Chondrocyte (in vitro differentiated cells): ENCODE measurements around the gene OSBPL8. TPM values are rescaled to one million over a fixed set of nuclear protein-coding genes. Genes with fewer than 3 reads are reported as not detected.
A peak's percentile ranks its signal among the peaks of the same experiment; 100 is the strongest.

ENCODE experiments used
- DNase-seq: peaks from one replicate; pipeline ENCODE4 v3.0.0; 2021; ENCODE audit warnings: mixed read lengths, low spot score
- H3K27ac Mint-ChIP-seq: one replicate; pipeline ENCODE4 v1.8.0; 2021; ENCODE audit warnings: mild to moderate bottlenecking, moderate library complexity, mixed read lengths; ENCODE audit not compliant: unreplicated experiment
- H3K27me3 Mint-ChIP-seq: 2 replicates; pipeline ENCODE4 v1.8.0; 2021; ENCODE audit warnings: low read depth, mixed read lengths
- H3K36me3 Mint-ChIP-seq: 2 replicates; pipeline ENCODE4 v1.8.0; 2021; ENCODE audit warnings: low read depth, mixed read lengths
- H3K4me1 Mint-ChIP-seq: 2 replicates; pipeline ENCODE4 v1.8.0; 2021; ENCODE audit warnings: low read depth, mild to moderate bottlenecking, mixed read lengths
- H3K4me3 Mint-ChIP-seq: one replicate; pipeline ENCODE4 v1.8.0; 2021; ENCODE audit warnings: mild to moderate bottlenecking, moderate library complexity, mixed read lengths; ENCODE audit not compliant: unreplicated experiment
- H3K9me3 Mint-ChIP-seq: 2 replicates; pipeline ENCODE4 v1.8.0; 2021; ENCODE audit warnings: low read depth, mixed read lengths
- CTCF ChIP-seq: fragments of 200-600 bp; sonication (generic); IDR thresholded peaks from 2 replicates; pipeline ENCODE4 v1.5.0; 2021; ENCODE audit warnings: antibody characterized with exemption, mild to moderate bottlenecking, moderate library complexity
- total RNA-seq: library from RNA; stranded (reverse); gene quantifications from 3 replicates; pipeline ENCODE4 v1.2.1, GENCODE V29; 2021

OSBPL8 gene
- total RNA-seq, 1 donor from 2014 or later: 105 TPM

- H3K27ac Mint-ChIP-seq: no peak overlapping the region
- peaks cover 1% of the 10 kb centered on the region for H3K4me1 Mint-ChIP-seq
- no peak for DNase-seq
- no peaks in the 10 kb centered on the region for H3K9me3 Mint-ChIP-seq
- H3K36me3 Mint-ChIP-seq: peaks cover 12% of the 10 kb centered on the region
- H3K4me3 Mint-ChIP-seq: no peak overlapping the region
- no peak for TF ChIP-seq CTCF
- no peaks in the 10 kb centered on the region for H3K27me3 Mint-ChIP-seq
These were observed 161.5 kb downstream of the OSBPL8 start for GRCh38 chr12:76398106-76398505.

- DNase-seq: no peak
- Mint-ChIP-seq H3K27ac (peak overlapping the region; percentile 15), H3K4me1 (no peaks in the 10 kb centered on the region), H3K9me3 (no peaks in the 10 kb centered on the region), H3K27me3 (no peaks in the 10 kb centered on the region), H3K36me3 (peaks cover 31% of the 10 kb centered on the region), H3K4me3 (no peak overlapping the region)
- no peak for TF ChIP-seq CTCF
These were observed 168.1 kb downstream of the OSBPL8 start for GRCh38 chr12:76391461-76391860.

GRCh38 chr12:76387614-76388013 is 172.0 kb downstream of the OSBPL8 start:
- H3K9me3 Mint-ChIP-seq: no peaks in the 10 kb centered on the region
- no peak overlapping the region for H3K4me3 Mint-ChIP-seq
- H3K27ac Mint-ChIP-seq: no peak overlapping the region
- DNase-seq: no peak
- H3K27me3 Mint-ChIP-seq: no peaks in the 10 kb centered on the region
- no peak for TF ChIP-seq CTCF
- H3K36me3 Mint-ChIP-seq: peaks cover 37% of the 10 kb centered on the region
- peaks cover 3% of the 10 kb centered on the region for H3K4me1 Mint-ChIP-seq

- Mint-ChIP-seq H3K27me3 (no peaks in the 10 kb centered on the region), H3K36me3 (peaks cover 23% of the 10 kb centered on the region), H3K4me3 (no peak overlapping the region)
These were observed 175.0 kb downstream of the OSBPL8 start for GRCh38 chr12:76384560-76384959.

GRCh38 chr12:76383988-76384387 is 175.6 kb downstream of the OSBPL8 start:
- peaks cover 3% of the 10 kb centered on the region for H3K4me1 Mint-ChIP-seq
- TF ChIP-seq CTCF: no peak
- no peaks in the 10 kb centered on the region for H3K27me3 Mint-ChIP-seq
- peaks cover 21% of the 10 kb centered on the region for H3K36me3 Mint-ChIP-seq
- no peak overlapping the region for H3K4me3 Mint-ChIP-seq
- no peaks in the 10 kb centered on the region for H3K9me3 Mint-ChIP-seq
- no peak for DNase-seq
- no peak overlapping the region for H3K27ac Mint-ChIP-seq

More at GRCh38 chr12:76384560-76384959, 175.0 kb downstream of the OSBPL8 start:
- no peak for DNase-seq
- Mint-ChIP-seq H3K9me3 (no peaks in the 10 kb centered on the region), H3K27ac (no peak overlapping the region), H3K4me1 (peaks cover 3% of the 10 kb centered on the region)
- TF ChIP-seq CTCF: no peak
